ENCODE results near the gene GPR158.

Gene GPR158

DNA sequence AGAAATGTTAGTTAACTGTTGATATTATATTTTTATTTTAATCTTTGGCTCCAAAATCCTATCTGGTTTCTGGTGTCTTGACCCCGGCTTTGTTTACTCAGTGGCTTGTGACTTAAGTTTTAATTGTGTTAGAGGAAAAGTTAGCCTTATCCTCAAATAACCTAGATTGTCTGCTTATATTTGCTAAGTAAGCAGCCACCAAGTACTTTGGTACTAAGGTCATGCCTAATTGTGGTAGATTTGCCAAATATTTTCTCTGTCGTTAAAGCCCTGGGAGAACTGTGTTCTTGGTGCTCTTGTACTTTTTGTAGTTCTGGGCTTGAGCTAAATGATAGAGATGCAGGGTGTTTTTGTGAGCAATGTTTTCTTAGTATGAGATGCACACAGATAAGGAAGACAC is 34.8 kb downstream of the GPR158 start:
- DNase-seq: no peak

- no peak for DNase-seq
These were observed 35.5 kb downstream of the GPR158 start for GRCh38 chr10:25210265-25210664.

GRCh38 chr10:25220156-25220555 is 45.4 kb downstream of the GPR158 start:
- no peak for DNase-seq

DNA sequence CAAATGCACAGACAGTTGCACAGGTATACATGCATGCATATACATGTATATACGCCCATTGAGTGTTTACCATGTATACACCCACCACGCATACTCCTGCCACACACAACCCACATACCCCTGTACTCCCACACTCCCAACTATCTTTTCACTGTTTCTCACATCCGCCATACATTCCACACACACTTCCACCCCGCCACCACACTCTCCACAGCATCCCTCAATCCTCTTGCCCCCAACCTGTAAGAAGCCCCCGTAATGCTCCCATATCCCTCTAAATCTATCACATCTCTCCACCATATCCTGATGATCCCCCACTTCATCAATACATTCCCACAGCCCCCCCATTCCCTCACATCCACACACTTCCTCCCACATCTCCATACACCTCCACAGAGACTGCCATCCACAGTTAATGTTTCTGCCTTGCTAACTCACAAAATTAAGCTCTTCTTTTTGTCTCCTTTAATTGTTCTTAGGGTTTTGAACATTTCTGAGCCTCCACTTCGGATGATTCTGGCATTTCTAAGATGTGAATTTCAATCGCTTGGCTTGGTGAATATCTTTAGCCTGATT is 47.4 kb downstream of the GPR158 start:
- no peak for DNase-seq

GRCh38 chr10:25226775-25227682 is 52.2 kb downstream of the GPR158 start:
- DNase-seq: peak; percentile 1 to 28

DNA sequence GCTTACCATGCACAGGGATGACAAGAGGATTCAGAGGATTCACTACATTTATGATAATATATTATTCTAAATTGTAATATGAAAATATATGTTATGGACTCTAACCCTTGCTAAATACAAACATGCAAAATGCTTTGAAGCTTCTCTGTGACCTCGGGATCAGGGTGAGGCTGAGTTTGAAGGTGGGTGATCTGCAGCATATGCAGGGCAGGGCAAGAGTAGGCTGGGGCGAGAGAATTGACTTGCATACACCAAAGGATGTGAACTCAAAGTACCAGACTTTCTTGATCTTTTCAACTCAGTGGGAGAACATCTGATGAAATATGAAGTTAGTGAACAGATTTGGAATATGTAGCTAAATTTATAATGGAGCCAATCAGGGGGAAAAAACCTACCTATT is 57.0 kb downstream of the GPR158 start:
- DNase-seq: no peak

DNA sequence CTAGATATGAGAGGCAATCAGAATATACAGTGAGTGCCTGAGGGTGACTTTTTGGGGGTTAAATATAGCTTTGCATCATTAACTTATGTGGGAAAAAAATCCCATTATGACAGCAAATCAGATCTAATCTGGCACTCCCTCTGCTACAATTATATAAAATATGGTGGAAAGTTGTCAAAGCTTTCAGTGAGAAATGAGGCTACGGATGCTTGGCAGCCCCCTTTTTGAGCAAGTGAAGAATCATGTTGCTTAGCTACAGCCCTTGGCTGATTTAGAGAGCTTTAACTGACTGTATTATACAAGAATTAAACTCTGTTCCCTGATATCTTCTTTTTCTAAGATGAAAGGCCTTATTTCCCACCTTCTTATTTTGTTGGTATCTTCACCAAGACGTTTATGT is 57.4 kb downstream of the GPR158 start:
- DNase-seq: no peak

DNA sequence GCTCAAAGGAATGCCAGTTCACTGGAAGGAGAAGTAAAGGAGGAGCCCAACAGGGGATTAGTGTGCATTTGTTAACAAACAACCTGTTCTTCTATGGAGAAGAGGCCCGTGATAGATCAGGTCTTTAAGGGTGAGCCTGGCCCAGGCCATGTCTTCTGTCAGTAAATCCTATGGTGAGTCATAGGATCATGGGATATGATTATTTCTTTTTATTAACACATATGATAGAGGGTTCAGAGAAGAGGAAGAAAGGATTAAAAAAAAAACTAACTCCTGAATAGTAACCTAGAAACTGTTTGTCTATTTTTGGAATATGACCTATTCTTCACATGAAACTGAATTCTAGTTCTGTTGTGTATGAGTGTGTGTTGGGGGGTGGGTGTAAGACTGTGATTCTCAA is 70.4 kb downstream of the GPR158 start:
- DNase-seq: no peak

GRCh38 chr10:25257646-25258045 is 82.8 kb downstream of the GPR158 start:
- DNase-seq: no peak

- no peak for DNase-seq
These were observed 86.3 kb downstream of the GPR158 start for GRCh38 chr10:25261110-25261509.

GRCh38 chr10:25261558-25261957 is 86.8 kb downstream of the GPR158 start:
- DNase-seq: no peak

GRCh38 chr10:25263931-25264330 is 89.1 kb downstream of the GPR158 start:
- no peak for DNase-seq

GRCh38 chr10:25278180-25278579 is 103.4 kb downstream of the GPR158 start:
- no peak for DNase-seq

DNA sequence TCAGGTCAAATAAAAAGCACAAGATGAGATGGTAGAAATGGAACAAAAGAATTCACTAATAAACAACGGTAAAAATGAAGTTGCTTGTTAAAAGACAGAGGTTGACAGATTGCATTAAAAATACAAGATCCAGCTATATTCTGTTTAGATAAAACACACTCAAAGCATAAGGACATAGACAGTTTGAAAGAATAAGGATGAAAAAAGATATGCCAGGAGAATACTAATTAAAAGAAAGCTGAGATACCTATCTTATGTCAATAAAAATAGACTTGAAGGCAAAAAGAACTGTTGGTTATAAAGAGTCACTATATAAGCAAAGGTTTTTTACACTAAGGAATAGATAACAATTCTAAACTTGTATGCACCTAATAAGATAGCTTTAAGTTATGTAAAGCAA is 105.3 kb downstream of the GPR158 start:
- no peak for DNase-seq

DNA sequence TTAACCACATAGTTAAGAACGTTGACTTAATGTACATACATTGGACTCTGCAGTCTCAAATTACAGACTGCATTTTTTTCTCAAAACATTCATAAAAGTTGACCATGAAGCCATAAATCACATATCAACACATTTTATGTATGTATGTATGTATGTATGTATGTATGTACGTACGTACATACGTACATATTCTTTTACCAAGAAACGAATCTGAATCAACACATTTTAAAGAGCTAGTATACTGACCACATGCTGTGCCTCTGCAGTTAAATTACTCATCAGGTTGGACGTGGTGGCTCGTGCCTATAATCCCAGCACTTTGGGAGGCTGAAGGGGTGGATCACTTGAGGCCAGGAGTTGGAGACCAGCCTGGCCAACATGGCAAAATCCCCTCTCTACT is 105.8 kb downstream of the GPR158 start:
- no peak for DNase-seq

GRCh38 chr10:25285809-25286208 is 111.0 kb downstream of the GPR158 start:
- no peak for DNase-seq

DNA sequence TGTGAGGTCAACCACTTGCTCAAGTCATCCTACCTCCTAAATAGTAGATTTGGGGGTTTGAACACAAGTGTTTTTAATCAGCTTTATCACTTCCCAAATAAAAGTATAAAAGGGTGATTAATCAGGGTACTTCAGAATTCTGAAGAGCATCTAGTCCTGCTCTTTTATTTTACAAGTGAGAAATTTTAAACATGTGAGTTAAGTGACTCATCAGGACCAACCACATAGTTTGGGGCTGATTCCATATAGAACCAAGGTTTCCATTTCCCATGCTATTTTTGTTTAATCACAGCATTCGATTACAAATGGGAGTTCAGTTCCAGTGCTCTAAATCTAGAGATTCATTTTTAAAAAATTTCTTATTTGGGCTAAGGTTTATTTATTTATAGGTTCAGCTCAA is 113.4 kb downstream of the GPR158 start:
- no peak for DNase-seq

DNA sequence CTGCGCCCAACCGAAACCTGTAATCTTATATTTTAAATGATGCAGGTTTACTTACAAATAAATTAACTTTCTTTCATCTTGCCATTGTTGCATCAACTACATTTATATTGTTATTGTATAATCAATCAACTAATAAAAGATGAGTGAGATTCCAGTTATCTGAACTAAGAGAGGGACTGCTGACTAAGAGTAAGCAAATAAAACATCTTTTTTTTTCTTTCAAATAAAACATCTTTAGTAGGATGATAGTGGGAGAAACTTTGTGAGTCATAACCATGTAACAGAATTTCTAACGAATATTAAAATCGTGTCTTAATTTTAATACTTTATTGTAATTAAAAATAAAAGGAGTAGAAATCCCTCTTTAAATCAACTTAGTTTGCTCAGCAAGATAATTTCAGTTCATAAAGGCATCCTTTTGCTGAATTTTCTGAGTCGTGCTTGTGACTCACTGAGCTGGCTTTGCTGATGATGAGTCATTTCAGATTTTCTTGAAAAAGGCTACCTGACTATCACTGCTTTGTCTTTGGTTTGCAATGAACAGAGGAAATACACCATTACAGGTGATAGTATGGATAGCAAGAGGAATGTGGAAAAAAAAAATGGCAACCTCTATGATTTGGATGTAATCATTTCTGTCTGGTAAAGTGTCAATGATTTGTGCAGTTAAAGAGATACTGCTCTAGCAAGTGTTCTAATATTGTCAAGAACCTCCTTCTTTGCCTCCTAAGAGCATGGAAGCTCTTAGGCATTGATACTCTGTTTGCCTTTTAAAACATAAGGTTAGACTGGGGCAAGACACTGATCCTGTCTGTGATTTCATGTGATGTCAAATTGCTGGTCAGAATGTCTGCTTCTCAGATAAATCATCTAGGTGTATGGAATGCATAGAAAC is 119.5 kb downstream of the GPR158 start:
- peak in 1 of 2 experiments; percentile 0 for DNase-seq

DNA sequence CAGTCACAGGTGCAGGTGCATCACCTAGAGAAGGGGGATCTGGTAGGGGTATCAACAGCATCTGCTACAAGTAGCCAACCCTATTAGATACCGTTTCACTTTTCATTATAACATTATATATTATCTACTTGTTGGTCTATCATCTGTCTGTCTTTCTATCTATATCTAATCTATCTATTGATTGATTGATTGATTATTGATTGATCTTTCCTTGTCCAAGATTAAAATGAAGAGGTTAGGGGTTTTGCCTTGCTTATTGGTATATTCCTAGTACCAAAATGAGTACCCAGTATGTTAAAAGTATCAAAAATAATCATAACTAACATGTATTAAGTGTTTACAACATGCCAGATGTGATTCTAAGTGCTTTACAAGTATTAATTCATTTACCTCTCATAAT is 121.5 kb downstream of the GPR158 start:
- DNase-seq: no peak

DNA sequence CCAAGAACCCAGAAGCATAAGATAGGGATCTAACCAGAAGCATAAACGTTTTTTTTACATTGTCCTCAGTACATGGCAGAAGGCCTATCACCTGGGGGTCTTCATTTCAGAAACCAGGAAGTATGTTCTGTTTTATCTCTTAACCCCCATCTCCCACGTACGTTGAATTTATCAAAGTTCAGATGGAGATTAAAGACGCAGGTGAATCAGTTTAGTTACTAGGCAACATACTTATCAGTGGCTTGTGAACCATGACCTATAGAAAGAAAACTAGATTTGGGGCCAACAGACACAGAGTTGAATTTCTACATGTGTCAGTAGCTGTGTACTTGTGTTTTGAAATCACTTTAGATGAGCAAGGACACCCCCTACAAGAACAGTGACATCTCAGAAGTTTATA is 122.7 kb downstream of the GPR158 start:
- DNase-seq: no peak

GRCh38 chr10:25300073-25300472 is 125.3 kb downstream of the GPR158 start:
- DNase-seq: no peak

DNA sequence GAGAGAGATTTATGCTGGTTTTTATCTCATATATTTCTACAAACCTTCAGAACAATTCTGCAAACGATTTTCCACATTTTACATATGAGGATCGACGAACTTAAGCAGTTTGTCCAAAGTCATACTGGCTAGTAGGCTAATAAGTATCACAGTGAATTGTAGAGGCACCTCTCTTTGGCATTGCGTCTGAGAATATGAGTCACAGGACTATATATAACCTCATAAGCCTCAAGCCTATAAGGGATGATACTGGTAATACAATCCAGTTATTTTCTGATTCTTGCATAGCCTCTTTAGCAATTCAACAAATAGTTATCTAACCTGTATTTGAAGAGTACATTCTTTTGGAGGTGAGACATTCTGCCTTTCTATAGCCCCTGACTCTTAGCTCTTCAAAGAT is 129.8 kb downstream of the GPR158 start:
- no peak for DNase-seq

- no peak for DNase-seq
These were observed 131.6 kb downstream of the GPR158 start for GRCh38 chr10:25306386-25306785.

DNA sequence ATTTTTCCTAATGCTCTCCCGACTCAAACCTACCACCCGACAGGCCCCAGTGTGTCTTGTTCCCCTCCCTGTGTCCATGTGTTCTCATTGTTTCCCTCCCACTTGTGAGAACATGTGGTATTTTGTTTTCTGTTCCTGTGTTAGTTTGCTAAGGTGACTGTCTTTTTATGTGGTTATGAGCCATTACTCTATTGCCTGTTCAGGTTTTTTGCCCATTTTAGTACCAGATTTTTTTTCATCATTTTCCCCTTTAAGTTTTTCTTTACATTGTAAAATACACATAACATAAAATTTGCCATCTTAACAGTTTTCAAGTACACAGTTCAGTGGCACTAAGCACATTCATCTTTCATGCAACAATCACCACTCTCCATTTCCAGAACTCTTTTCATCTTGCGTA is 133.5 kb downstream of the GPR158 start:
- no peak for DNase-seq

Data from SW 1271 (cell line).